HCT116 (cell line): ENCODE results near the gene CORO2B. TPM values are rescaled to one million over a fixed set of nuclear protein-coding genes. Genes with fewer than 3 reads are reported as not detected.

Experiments used
- ATAC-seq: fragments of 200-7000 bp; cut with Tn5 transposase; 2 replicates; pipeline ENCODE4 v1.9.1; 2020; ENCODE audit warnings: mild to moderate bottlenecking, moderate library complexity
- BruUV-seq: library from RNA; stranded (reverse); fragments of 400-500 nt; replicated peaks from 2 replicates; lab custom pipeline; 2021; lab: Mats Ljungman, UMichigan
- CTCF ChIA-PET: fragments of 300-600 bp; sonication (Branson Sonifier 250); formaldehyde crosslinking; loops from one replicate; lab custom pipeline; 2021; ENCODE audit warnings: antibody characterized with exemption; lab: Charles Lee
- POLR2A ChIA-PET: fragments of 300-600, 350-600 bp; sonication (Branson Sonifier 250); formaldehyde crosslinking; loops from one replicate; lab custom pipeline; 2021; ENCODE audit warnings: antibody characterized with exemption; lab: Charles Lee
- RAD21 ChIA-PET, 2 experiments: fragments of 300-600 bp; sonication (Branson Sonifier 250); formaldehyde crosslinking; loops; one replicate each; lab custom pipeline; 2023; ENCODE audit warnings: low total read pairs in 2 of 2; ENCODE audit not compliant: uncharacterized antibody in 2 of 2, unreplicated experiment in 2 of 2, low non-redundant PET in 1 of 2; lab: Charles Lee
- DNase-seq: peaks from one replicate; pipeline ENCODE4 v3.0.0-alpha.2; 2010; ENCODE audit warnings: low read depth, low spot score
- H2AFZ ChIP-seq: fragments of 200-600 bp; shearing (Covaris generic), sonication (generic); 2 replicates; pipeline ENCODE4 v1.6.1; 2017; ENCODE audit warnings: low read depth, mixed run types, mixed read lengths, antibody characterized with exemption, low read length; ENCODE audit not compliant: poor library complexity, severe bottlenecking
- H3K27ac ChIP-seq: 2 replicates; pipeline ENCODE4 v1.5.1; 2012; ENCODE audit warnings: low read depth, low read length
- H3K27me3 ChIP-seq: fragments of 200-600 bp; sonication (generic); 2 replicates; pipeline ENCODE4 v1.6.1; 2016; ENCODE audit warnings: mixed run types, low read length, mixed read lengths; ENCODE audit not compliant: insufficient read depth
- H3K36me3 ChIP-seq, 2 experiments: fragments of 200-500 bp in 1 of 2; fragments of 200-600 bp in 1 of 2; sonication (Bioruptor generic) in 1 of 2; sonication (generic) in 1 of 2; 2 replicates each; pipeline versions ENCODE4 v1.5.1 to v1.6.1; 2014 to 2016; ENCODE audit warnings: low read length in 2 of 2, inconsistent platforms in 1 of 2, mixed read lengths in 1 of 2, mixed run types in 1 of 2; ENCODE audit not compliant: insufficient read depth in 2 of 2, control insufficient read depth in 1 of 2
- H3K4me1 ChIP-seq, 2 experiments: fragments of 200-600 bp in 1 of 2; sonication (generic) in 1 of 2; 2 replicates each; pipeline versions ENCODE4 v1.5.1 to v1.6.1; 2012 to 2017; ENCODE audit warnings: low read length in 2 of 2, inconsistent platforms in 1 of 2, mild to moderate bottlenecking in 1 of 2, mixed read lengths in 1 of 2, mixed run types in 1 of 2, moderate library complexity in 1 of 2; ENCODE audit not compliant: insufficient read depth in 2 of 2, control insufficient read depth in 1 of 2
- H3K4me2 ChIP-seq: fragments of 200-600 bp; sonication (generic); 2 replicates; pipeline ENCODE4 v1.6.1; 2017; ENCODE audit warnings: mixed run types, low read length, mixed read lengths
- H3K4me3 ChIP-seq, 2 experiments: fragments of 200-600 bp in 1 of 2; sonication (generic) in 1 of 2; replicated peaks in 1 of 2; 2 replicates each; pipeline ENCODE4 v1.5.1; 2011 to 2016; ENCODE audit warnings: low read length in 2 of 2, control low read depth in 1 of 2, low read depth in 1 of 2, mild to moderate bottlenecking in 1 of 2, mixed read lengths in 1 of 2, mixed run types in 1 of 2
- H3K79me2 ChIP-seq: fragments of 200-600 bp; sonication (generic); 2 replicates; pipeline ENCODE4 v1.6.1; 2017; ENCODE audit warnings: mild to moderate bottlenecking, mixed run types, low read length, moderate library complexity, mixed read lengths; ENCODE audit not compliant: insufficient read depth
- H3K9ac ChIP-seq: fragments of 200-600 bp; sonication (generic); 2 replicates; pipeline ENCODE4 v1.6.1; 2016; ENCODE audit warnings: low read length, mixed read lengths
- H3K9me2 ChIP-seq: fragments of 200-600 bp; sonication (generic), shearing (Covaris generic); 2 replicates; pipeline ENCODE4 v1.6.1; 2017; ENCODE audit warnings: mixed run types, mild to moderate bottlenecking, moderate library complexity; ENCODE audit not compliant: insufficient read depth
- H3K9me3 ChIP-seq, 2 experiments: fragments of 200-500 bp in 1 of 2; fragments of 200-600 bp in 1 of 2; sonication (Bioruptor generic) in 1 of 2; sonication (generic) in 1 of 2; 2 replicates each; pipeline ENCODE4 v1.6.1; 2014 to 2017; ENCODE audit warnings: low read length in 2 of 2, mixed read lengths in 2 of 2, inconsistent platforms in 1 of 2, low read depth in 1 of 2, mild to moderate bottlenecking in 1 of 2, mixed run types in 1 of 2, moderate library complexity in 1 of 2; ENCODE audit not compliant: control insufficient read depth in 1 of 2, insufficient read depth in 1 of 2
- H4K20me1 ChIP-seq: fragments of 200-600 bp; sonication (generic), shearing (Covaris generic); 2 replicates; pipeline ENCODE4 v1.6.1; 2017; ENCODE audit warnings: mixed run types, mild to moderate bottlenecking, moderate library complexity; ENCODE audit not compliant: insufficient read depth
- CBX3 ChIP-seq: IDR thresholded peaks from 2 replicates; pipeline ENCODE4 v1.6.1; 2012; ENCODE audit warnings: low read depth
- CEBPB ChIP-seq: IDR thresholded peaks from 2 replicates; pipeline ENCODE4 v1.6.1; 2012; ENCODE audit warnings: low read depth
- CTCF ChIP-seq, 3 experiments: fragments of 200-600 bp in 1 of 3; sonication (generic) in 1 of 3; IDR thresholded peaks in 2 of 3; conservative IDR thresholded peaks in 1 of 3; 2 replicates each; pipeline ENCODE4 v1.5.1; 2012 to 2017; ENCODE audit warnings: low read depth in 2 of 3, low read length in 2 of 3, antibody characterized with exemption in 1 of 3, borderline replicate concordance in 1 of 3, control low read depth in 1 of 3, mild to moderate bottlenecking in 1 of 3, mixed read lengths in 1 of 3, mixed run types in 1 of 3, moderate library complexity in 1 of 3; ENCODE audit not compliant: insufficient read depth in 1 of 3
- EGR1 ChIP-seq: IDR thresholded peaks from 2 replicates; pipeline ENCODE4 v1.6.1; 2012; ENCODE audit warnings: low read depth
- EZH2 ChIP-seq: fragments of 200-600 bp; sonication (generic); IDR thresholded peaks from 2 replicates; pipeline ENCODE4 v1.6.1; 2017; ENCODE audit warnings: antibody characterized with exemption, mixed run types
- MAX ChIP-seq: IDR thresholded peaks from 2 replicates; pipeline ENCODE4 v1.6.1; 2012
- POLR2AphosphoS5 ChIP-seq: IDR thresholded peaks from 2 replicates; pipeline ENCODE4 v1.6.1; 2011; ENCODE audit warnings: mild to moderate bottlenecking, low read depth, low read length, moderate library complexity
- RAD21 ChIP-seq: IDR thresholded peaks from 2 replicates; pipeline ENCODE4 v1.6.1; 2012; ENCODE audit warnings: low read depth, mild to moderate bottlenecking
- SP1 ChIP-seq: IDR thresholded peaks from 2 replicates; pipeline ENCODE4 v1.6.1; 2012; ENCODE audit warnings: low read depth
- TCF7L2 ChIP-seq: IDR thresholded peaks from 2 replicates; pipeline ENCODE4 v1.7.0; 2011; ENCODE audit warnings: borderline replicate concordance, inconsistent platforms; ENCODE audit not compliant: insufficient read depth, insufficient read length; ENCODE audit errors: extremely low read depth
- YY1 ChIP-seq: IDR thresholded peaks from 2 replicates; pipeline ENCODE4 v1.6.1; 2011; ENCODE audit warnings: low read length, low read depth, moderate library complexity, mild to moderate bottlenecking; ENCODE audit not compliant: insufficient replicate concordance; ENCODE audit errors: extremely low read depth
- ZFX ChIP-seq: fragments of 450-650 bp; IDR thresholded peaks from 2 replicates; pipeline ENCODE4 v1.6.1; 2017
- ZNF274 ChIP-seq: fragments of 200-500 bp; sonication (Bioruptor generic); IDR thresholded peaks from 2 replicates; pipeline ENCODE4 v1.6.1; 2014; ENCODE audit warnings: mild to moderate bottlenecking, low read depth, low read length, inconsistent platforms
- intact Hi-C: fragments of 100-400 bp; cut with micrococcal nuclease; formaldehyde crosslinking; loops from 2 replicates; pipeline ENCODE4 v1.10.0; 2022
- total RNA-seq: library from RNA; stranded (reverse); gene quantifications from one replicate; pipeline ENCODE4 v1.2.1, GENCODE V29; 2021; ENCODE audit not compliant: unreplicated experiment

Gene CORO2B
- total RNA-seq, 1 experiment from 2014 or later = 2.8 TPM

- Histone ChIP-seq H3K4me3 (no peak overlapping the region), H3K27me3 (no peaks in the 10 kb centered on the region), H4K20me1 (no peaks in the 10 kb centered on the region), H3K79me2 (no peaks in the 10 kb centered on the region), H3K9me3 (no peaks in the 10 kb centered on the region), H3K27ac (no peak overlapping the region), H3K9me2 (no peaks in the 10 kb centered on the region), H2AFZ (no peak overlapping the region), H3K9ac (no peak overlapping the region), H3K4me2 (no peak overlapping the region), H3K4me1 (no peaks in the 10 kb centered on the region), H3K36me3 (no peaks in the 10 kb centered on the region)
- ChIA-PET CTCF (interaction anchor here (2.0 kb wide), 1 partner anchor 8 kb away, joined by 12 read pairs; no protein-coding TSS in a partner anchor), RAD21 (no interaction called here), POLR2A (interaction anchor here (0.6 kb wide), 1 partner anchor 119 kb away, joined by 3 read pairs; no protein-coding TSS in a partner anchor)
- TF ChIP-seq CEBPB = no peak
- no peak for TF ChIP-seq EGR1
- TF ChIP-seq SP1 = no peak
- TF ChIP-seq RAD21 = no peak
- TF ChIP-seq ZFX = no peak
- TF ChIP-seq MAX = no peak
- TF ChIP-seq CBX3 = no peak
- no peak for TF ChIP-seq ZNF274
- no peak for TF ChIP-seq TCF7L2
- ATAC-seq (no peak), DNase-seq (no peak)
- no TSS peak for BruUV-seq
- intact Hi-C loops = no loop called here
These were observed 87.5 kb downstream of the CORO2B start for GRCh38 chr15:68666120-68666811.

GRCh38 chr15:68666812-68667450 lies 88.1 kb downstream of the CORO2B start:
- TF ChIP-seq YY1 = no peak
- no peak for TF ChIP-seq SP1
- no peak for TF ChIP-seq EZH2
- no peak for TF ChIP-seq CTCF (IDR thresholded peaks at IDR 0.05 in 2 of 3, conservative IDR thresholded peaks at IDR 0.05 in 1 of 3; ENCODE audit: borderline replicate concordance in 1 of 3, insufficient read depth in 1 of 3, low read depth in 2 of 3, low read length in 2 of 3)
- TF ChIP-seq POLR2AphosphoS5 = no peak
- TF ChIP-seq ZFX = no peak
- no peaks in the 10 kb centered on the region for H4K20me1 ChIP-seq
- BruUV-seq = no TSS peak
- ChIA-PET POLR2A (no interaction called here), CTCF (interaction anchor here (1.0 kb wide), 1 partner anchor 17 kb away, joined by 3 read pairs; no protein-coding TSS in a partner anchor), RAD21 (no interaction called here)
- no peaks in the 10 kb centered on the region for H3K9me2 ChIP-seq
- H3K4me3 ChIP-seq = no peak overlapping the region
- H3K9me3 ChIP-seq = no peaks in the 10 kb centered on the region
- H3K9ac ChIP-seq = no peak overlapping the region
- no peaks in the 10 kb centered on the region for H3K27me3 ChIP-seq
- no peak overlapping the region for H3K27ac ChIP-seq
- DNase-seq (no peak), ATAC-seq (no peak)
- H3K79me2 ChIP-seq = no peaks in the 10 kb centered on the region
- H3K36me3 ChIP-seq = no peaks in the 10 kb centered on the region
- intact Hi-C loops = no loop called here
- H3K4me2 ChIP-seq = no peak overlapping the region
- H3K4me1 ChIP-seq = no peaks in the 10 kb centered on the region
- H2AFZ ChIP-seq = no peak overlapping the region
